Stomach (tissue), 4 donors: Measurements from ENCODE around the gene SNX15.

Experiments
- CTCF ChIP-seq, 7 experiments: fragments of 450-650 bp in 4 of 7; fragments of 200-600 bp in 3 of 7; sonication (generic) in 3 of 7; IDR thresholded peaks; one replicate each; pipeline ENCODE4 v1.5.1; 2016 to 2019; ENCODE audit warnings: antibody characterized with exemption in 7 of 7, control low read depth in 2 of 7, mild to moderate bottlenecking in 1 of 7
- EP300 ChIP-seq: sonication (generic); formaldehyde crosslinking; IDR thresholded peaks from one replicate; pipeline ENCODE4 v1.6.1; 2017; ENCODE audit warnings: antibody characterized with exemption
- POLR2A ChIP-seq, 4 donors: fragments of 450-650 bp; IDR thresholded peaks; one replicate each; pipeline ENCODE4 v1.6.1; 2016; ENCODE audit warnings: antibody characterized with exemption in 4 of 4, control low read depth in 2 of 4, mild to moderate bottlenecking in 1 of 4, moderate library complexity in 1 of 4
- POLR2AphosphoS5 ChIP-seq, 3 donors: sonication (generic); formaldehyde crosslinking; IDR thresholded peaks; one replicate each; pipeline ENCODE4 v1.6.1; 2016; ENCODE audit warnings: antibody characterized with exemption in 3 of 3

- TF ChIP-seq POLR2A (IDR thresholded peaks at IDR 0.05) (no peak), CTCF (IDR thresholded peaks at IDR 0.05) (no peak), POLR2AphosphoS5 (IDR thresholded peaks at IDR 0.05) (no peak), EP300 (no peak)
Observed at GRCh38 chr11:64999478-64999877, 27.8 kb upstream of the SNX15 start.
